ENCODE data around the gene AREG.
A peak's percentile ranks its signal among the peaks of the same experiment; 100 is the strongest.

Gene AREG

DNA sequence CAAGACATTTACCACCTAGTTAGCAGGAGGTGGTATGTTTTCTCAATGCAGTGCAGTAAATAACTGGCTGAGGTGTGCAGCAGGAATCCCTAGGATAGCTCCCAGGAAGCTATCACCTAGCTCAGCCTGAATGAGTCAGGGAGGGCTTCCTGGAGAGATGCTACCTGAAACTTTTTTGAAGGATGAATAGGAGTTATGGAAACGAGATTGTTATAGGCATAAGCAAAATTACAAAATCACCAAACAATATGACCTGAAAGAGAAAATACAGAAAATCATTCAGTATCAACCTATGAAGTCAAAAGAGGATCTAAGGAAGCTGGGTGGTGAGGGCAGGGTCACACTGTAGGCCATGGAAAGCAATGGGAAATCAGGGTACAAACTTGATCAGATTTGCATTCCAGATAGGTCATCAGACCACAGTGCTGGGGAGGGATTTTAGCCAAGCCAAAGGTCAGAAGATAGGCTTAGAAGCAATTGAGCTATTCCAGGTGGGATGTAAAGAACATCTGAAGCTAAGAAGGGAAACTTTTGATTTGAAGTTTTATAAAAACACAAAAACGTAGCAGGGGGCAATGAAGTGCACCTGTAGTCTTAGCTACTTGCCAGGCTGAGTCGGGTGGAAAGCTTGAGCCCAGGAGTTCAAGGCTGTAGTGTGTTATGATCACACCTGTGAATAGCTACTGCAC is 11.3 kb downstream of the AREG start:
- TF ChIP-seq PAX5 (IDR thresholded peaks at IDR 0.05; ENCODE audit: insufficient read depth, low read length, severe bottlenecking): no peak
- TF ChIP-seq TAF1 (IDR thresholded peaks at IDR 0.05; ENCODE audit: low read depth, low read length): no peak
- no peak for TF ChIP-seq SPI1 (IDR thresholded peaks at IDR 0.05; ENCODE audit: low read depth, low read length)
- no peak for TF ChIP-seq POU2F2 (IDR thresholded peaks at IDR 0.05; ENCODE audit: low read depth, low read length)
- no peak for TF ChIP-seq POLR2AphosphoS5 (IDR thresholded peaks at IDR 0.05; ENCODE audit: low read depth, low read length)
- no peak for TF ChIP-seq POLR2A (IDR thresholded peaks at IDR 0.05; ENCODE audit: low read depth, low read length)
- FAIRE-seq (no peak), DNase-seq (ENCODE audit: insufficient read length, low spot score) (no peak)

- DNase-seq (ENCODE audit: insufficient read length, low spot score) (no peak), FAIRE-seq (no peak)
- TF ChIP-seq POLR2A (IDR thresholded peaks at IDR 0.05; ENCODE audit: low read depth, low read length): no peak
- TF ChIP-seq POLR2AphosphoS5 (IDR thresholded peaks at IDR 0.05; ENCODE audit: low read depth, low read length): no peak
- no peak for TF ChIP-seq TAF1 (IDR thresholded peaks at IDR 0.05; ENCODE audit: low read depth, low read length)
- no peak for TF ChIP-seq POU2F2 (IDR thresholded peaks at IDR 0.05; ENCODE audit: low read depth, low read length)
- TF ChIP-seq PAX5 (IDR thresholded peaks at IDR 0.05; ENCODE audit: insufficient read depth, low read length, severe bottlenecking): no peak
- no peak for TF ChIP-seq SPI1 (IDR thresholded peaks at IDR 0.05; ENCODE audit: low read depth, low read length)
These were observed 12.0 kb downstream of the AREG start for GRCh38 chr4:74456849-74457395.

DNA sequence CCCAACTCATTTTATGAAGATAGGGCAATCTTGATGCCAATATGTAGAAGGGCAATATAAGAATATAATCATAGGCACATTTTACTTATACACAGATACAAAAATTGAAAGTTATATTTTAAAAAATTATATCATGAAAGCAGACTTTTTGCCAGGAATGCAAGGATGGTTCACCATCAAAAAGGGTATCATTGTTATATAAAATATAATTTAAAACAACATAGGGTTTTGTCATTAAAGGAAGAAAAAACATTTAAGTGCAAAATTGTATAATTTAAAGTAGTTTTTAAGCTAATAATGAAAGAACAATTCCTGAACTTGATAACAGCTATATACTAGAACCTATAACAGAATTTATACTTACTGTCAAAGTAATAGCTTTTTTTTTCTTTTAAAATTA is 15.9 kb downstream of the AREG start:
- no peak for TF ChIP-seq SPI1 (IDR thresholded peaks at IDR 0.05; ENCODE audit: low read depth, low read length)
- TF ChIP-seq PAX5 (IDR thresholded peaks at IDR 0.05; ENCODE audit: insufficient read depth, low read length, severe bottlenecking): no peak
- no peak for TF ChIP-seq POU2F2 (IDR thresholded peaks at IDR 0.05; ENCODE audit: low read depth, low read length)
- DNase-seq (ENCODE audit: insufficient read length, low spot score) (no peak), FAIRE-seq (no peak)

- no peak for DNase-seq (ENCODE audit: insufficient read length, low spot score)
- no peak for FAIRE-seq
- TF ChIP-seq POLR2A (IDR thresholded peaks at IDR 0.05; ENCODE audit: low read depth, low read length): no peak
- no peak for TF ChIP-seq POU2F2 (IDR thresholded peaks at IDR 0.05; ENCODE audit: low read depth, low read length)
- no peak for TF ChIP-seq TAF1 (IDR thresholded peaks at IDR 0.05; ENCODE audit: low read depth, low read length)
- no peak for TF ChIP-seq PAX5 (IDR thresholded peaks at IDR 0.05; ENCODE audit: insufficient read depth, low read length, severe bottlenecking)
- no peak for TF ChIP-seq POLR2AphosphoS5 (IDR thresholded peaks at IDR 0.05; ENCODE audit: low read depth, low read length)
- TF ChIP-seq SPI1 (IDR thresholded peaks at IDR 0.05; ENCODE audit: low read depth, low read length): no peak
These were observed 18.2 kb downstream of the AREG start for GRCh38 chr4:74463123-74463522.

- TF ChIP-seq SPI1 (IDR thresholded peaks at IDR 0.05; ENCODE audit: low read depth, low read length) (no peak), PAX5 (IDR thresholded peaks at IDR 0.05; ENCODE audit: insufficient read depth, low read length, severe bottlenecking) (no peak), POU2F2 (IDR thresholded peaks at IDR 0.05; ENCODE audit: low read depth, low read length) (no peak), POLR2A (IDR thresholded peaks at IDR 0.05; ENCODE audit: low read depth, low read length) (no peak), TAF1 (IDR thresholded peaks at IDR 0.05; ENCODE audit: low read depth, low read length) (no peak), POLR2AphosphoS5 (IDR thresholded peaks at IDR 0.05; ENCODE audit: low read depth, low read length) (no peak)
- DNase-seq (ENCODE audit: insufficient read length, low spot score) (no peak), FAIRE-seq (no peak)
These were observed 19.4 kb downstream of the AREG start for GRCh38 chr4:74464291-74464690.

DNA sequence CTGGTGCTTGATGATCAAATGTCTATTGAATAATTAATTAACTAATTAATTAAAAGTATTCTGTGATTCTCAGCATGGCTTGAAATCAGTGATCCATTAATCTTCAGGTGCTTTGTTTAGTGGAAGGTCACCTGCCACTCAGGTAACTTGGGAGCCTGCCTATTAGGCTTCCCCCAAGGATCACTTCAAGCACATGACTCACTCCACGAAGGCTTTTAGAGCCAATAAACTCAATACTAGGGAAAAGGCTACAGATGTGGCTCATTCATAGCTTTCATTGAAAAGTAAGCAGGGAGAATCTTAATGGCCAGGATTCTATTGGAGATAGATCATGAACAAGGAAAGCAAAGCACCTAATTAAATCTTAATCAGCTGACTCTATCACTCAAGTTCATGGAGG is 21.3 kb downstream of the AREG start:
- TF ChIP-seq SPI1 (IDR thresholded peaks at IDR 0.05; ENCODE audit: low read depth, low read length): no peak
- TF ChIP-seq POLR2AphosphoS5 (IDR thresholded peaks at IDR 0.05; ENCODE audit: low read depth, low read length): no peak
- TF ChIP-seq POLR2A (IDR thresholded peaks at IDR 0.05; ENCODE audit: low read depth, low read length): no peak
- TF ChIP-seq TAF1 (IDR thresholded peaks at IDR 0.05; ENCODE audit: low read depth, low read length): no peak
- no peak for TF ChIP-seq PAX5 (IDR thresholded peaks at IDR 0.05; ENCODE audit: insufficient read depth, low read length, severe bottlenecking)
- TF ChIP-seq POU2F2 (IDR thresholded peaks at IDR 0.05; ENCODE audit: low read depth, low read length): no peak
- FAIRE-seq (no peak), DNase-seq (ENCODE audit: insufficient read length, low spot score) (no peak)

DNA sequence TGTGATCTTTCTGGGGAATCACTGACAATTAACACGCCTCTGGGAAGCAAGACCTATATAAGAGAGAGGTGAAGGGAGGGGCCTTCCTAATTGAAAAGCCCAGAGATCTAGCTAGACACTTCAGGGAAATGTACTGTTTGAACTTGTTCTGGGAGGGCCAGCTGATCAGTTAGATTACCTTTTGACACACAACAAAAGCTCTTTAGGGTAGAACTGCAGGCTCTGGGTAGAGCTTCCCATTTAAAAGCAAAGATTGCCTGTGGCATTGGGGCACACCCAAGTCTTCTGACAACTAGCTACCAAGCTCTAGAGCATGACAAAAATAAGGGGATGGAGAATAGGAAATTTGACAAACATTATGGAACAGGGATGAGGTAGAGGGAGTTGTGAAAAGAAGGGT is 26.3 kb downstream of the AREG start:
- FAIRE-seq (no peak), DNase-seq (ENCODE audit: insufficient read length, low spot score) (no peak)
- TF ChIP-seq TAF1 (IDR thresholded peaks at IDR 0.05; ENCODE audit: low read depth, low read length) (no peak), PAX5 (IDR thresholded peaks at IDR 0.05; ENCODE audit: insufficient read depth, low read length, severe bottlenecking) (no peak), SPI1 (IDR thresholded peaks at IDR 0.05; ENCODE audit: low read depth, low read length) (no peak), POU2F2 (IDR thresholded peaks at IDR 0.05; ENCODE audit: low read depth, low read length) (no peak), POLR2AphosphoS5 (IDR thresholded peaks at IDR 0.05; ENCODE audit: low read depth, low read length) (no peak), POLR2A (IDR thresholded peaks at IDR 0.05; ENCODE audit: low read depth, low read length) (no peak)

DNA sequence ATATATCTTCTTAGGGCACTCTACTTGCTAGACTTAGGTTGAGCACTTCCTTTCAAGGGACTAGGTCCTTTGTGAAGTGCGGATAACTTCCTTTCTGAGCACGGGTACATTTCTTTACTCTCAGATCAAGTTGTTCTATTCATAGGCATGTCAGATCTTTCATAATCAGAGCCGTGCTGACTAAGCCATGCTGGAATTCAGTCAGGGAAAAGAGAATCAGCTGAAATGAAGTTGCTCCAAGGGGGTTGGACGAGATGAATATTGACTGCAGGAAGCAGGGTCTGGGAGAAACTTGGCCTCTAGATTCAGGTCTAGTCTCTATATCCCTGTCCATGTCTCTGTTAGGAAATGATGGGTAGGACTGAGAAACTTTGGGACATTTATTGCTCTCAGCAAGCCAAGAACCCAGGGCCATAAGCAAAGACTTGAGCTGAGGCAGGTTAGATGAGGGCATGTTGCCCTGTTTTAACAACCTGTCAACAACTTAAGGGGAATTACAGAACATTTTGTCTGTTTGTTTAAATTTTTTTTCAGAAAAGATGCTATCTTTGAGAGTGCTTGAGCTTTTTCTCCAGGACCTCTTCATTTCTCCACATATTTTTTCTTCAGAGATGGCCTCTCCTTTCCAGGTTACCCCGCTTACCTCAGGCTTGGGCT is 28.3 kb downstream of the AREG start:
- FAIRE-seq: peak; percentile 45
- DNase-seq (ENCODE audit: insufficient read length, low spot score): no peak
- TF ChIP-seq POU2F2 (IDR thresholded peaks at IDR 0.05; ENCODE audit: low read depth, low read length) (no peak), SPI1 (IDR thresholded peaks at IDR 0.05; ENCODE audit: low read depth, low read length) (no peak), PAX5 (IDR thresholded peaks at IDR 0.05; ENCODE audit: insufficient read depth, low read length, severe bottlenecking) (no peak), TAF1 (IDR thresholded peaks at IDR 0.05; ENCODE audit: low read depth, low read length) (no peak), POLR2A (IDR thresholded peaks at IDR 0.05; ENCODE audit: low read depth, low read length) (no peak), POLR2AphosphoS5 (IDR thresholded peaks at IDR 0.05; ENCODE audit: low read depth, low read length) (no peak)

GRCh38 chr4:74474345-74475090 is 29.6 kb downstream of the AREG start:
- DNase-seq (ENCODE audit: insufficient read length, low spot score) (no peak), FAIRE-seq (no peak)
- TF ChIP-seq SPI1 (IDR thresholded peaks at IDR 0.05; ENCODE audit: low read depth, low read length) (no peak), POLR2AphosphoS5 (IDR thresholded peaks at IDR 0.05; ENCODE audit: low read depth, low read length) (no peak), POLR2A (IDR thresholded peaks at IDR 0.05; ENCODE audit: low read depth, low read length) (no peak), PAX5 (IDR thresholded peaks at IDR 0.05; ENCODE audit: insufficient read depth, low read length, severe bottlenecking) (no peak), TAF1 (IDR thresholded peaks at IDR 0.05; ENCODE audit: low read depth, low read length) (no peak), POU2F2 (IDR thresholded peaks at IDR 0.05; ENCODE audit: low read depth, low read length) (no peak)

All from GM12891 (cell line).